Midbrain (tissue), 1 donor: Measurements from ENCODE around the gene POF1B.

Experiments
- DNase-seq: peaks from one replicate; lab custom pipeline; 2025; lab: John Stamatoyannopoulos, UW

POF1B gene

GRCh38 chrX:85243761-85244449 is 135.6 kb downstream of the POF1B start, which contains the start of the genes SATL1 and ZNF711:
SATL1 (minus strand) TSS chrX:85243779; CDS start chrX:85108968, 134,811 bp downstream.
ZNF711 (plus strand) TSS chrX:85243991; CDS start chrX:85247573, 3,582 bp downstream.
- DNase-seq: peak; percentile 27

- no peak for DNase-seq
These were observed 136.3 kb downstream of the POF1B start for GRCh38 chrX:85243155-85243554.
